GM21423 (cell line): ENCODE results near the gene SPO11.

Source experiments
- ATAC-seq: cut with Tn5 transposase; IDR thresholded peaks from one replicate; pipeline ENCODE4 v1.9.1; 2021; ENCODE audit warnings: mild to moderate bottlenecking, moderate library complexity; ENCODE audit not compliant: unreplicated experiment

Gene SPO11

GRCh38 chr20:57372581-57373350, 43.2 kb downstream of the SPO11 start:
- no peak for ATAC-seq

- ATAC-seq, result no peak
Observed at GRCh38 chr20:57374343-57374930, 44.8 kb downstream of the SPO11 start.

GRCh38 chr20:57374931-57375651, 45.5 kb downstream of the SPO11 start:
- ATAC-seq, result no peak

GRCh38 chr20:57375652-57376230, 46.1 kb downstream of the SPO11 start:
- ATAC-seq, result no peak

- no peak for ATAC-seq
Observed at GRCh38 chr20:57377350-57377749, 47.7 kb downstream of the SPO11 start.

GRCh38 chr20:57378107-57378506, 48.5 kb downstream of the SPO11 start:
- ATAC-seq, result no peak

- ATAC-seq, result no peak
Observed at GRCh38 chr20:57378646-57379262, 49.2 kb downstream of the SPO11 start.

- ATAC-seq, result no peak
Observed at GRCh38 chr20:57379263-57379647, 49.7 kb downstream of the SPO11 start.

- ATAC-seq, result no peak
Observed at GRCh38 chr20:57380081-57380750, 50.6 kb downstream of the SPO11 start.

- no peak for ATAC-seq
Observed at GRCh38 chr20:57381596-57382503, 52.2 kb downstream of the SPO11 start.

GRCh38 chr20:57382516-57382915, 52.9 kb downstream of the SPO11 start:
- no peak for ATAC-seq

GRCh38 chr20:57383447-57384347, 54.1 kb downstream of the SPO11 start:
- ATAC-seq, result no peak

GRCh38 chr20:57384486-57384885, 54.9 kb downstream of the SPO11 start:
- ATAC-seq, result no peak

GRCh38 chr20:57384953-57385761, 55.6 kb downstream of the SPO11 start:
- ATAC-seq, result no peak

- ATAC-seq, result no peak
Observed at GRCh38 chr20:57385940-57386339, 56.3 kb downstream of the SPO11 start.

- no peak for ATAC-seq
Observed at GRCh38 chr20:57386762-57387161, 57.2 kb downstream of the SPO11 start.

GRCh38 chr20:57387463-57387862, 57.9 kb downstream of the SPO11 start:
- ATAC-seq, result no peak

- no peak for ATAC-seq
Observed at GRCh38 chr20:57387945-57388371, 58.4 kb downstream of the SPO11 start.
